NCI-H82 (cell line): ENCODE data around the gene SYNE1.
A peak's percentile ranks its signal among the peaks of the same experiment; 100 is the strongest.
"Not testable (repeated sequence)": the region's sequence is repeated elsewhere in the genome, so short reads cannot be mapped to it uniquely, and the experiment has no call there.

Experiments
- DNase-seq: peaks from one replicate; lab custom pipeline; 2025; lab: John Stamatoyannopoulos, UW

Gene SYNE1, protein sequence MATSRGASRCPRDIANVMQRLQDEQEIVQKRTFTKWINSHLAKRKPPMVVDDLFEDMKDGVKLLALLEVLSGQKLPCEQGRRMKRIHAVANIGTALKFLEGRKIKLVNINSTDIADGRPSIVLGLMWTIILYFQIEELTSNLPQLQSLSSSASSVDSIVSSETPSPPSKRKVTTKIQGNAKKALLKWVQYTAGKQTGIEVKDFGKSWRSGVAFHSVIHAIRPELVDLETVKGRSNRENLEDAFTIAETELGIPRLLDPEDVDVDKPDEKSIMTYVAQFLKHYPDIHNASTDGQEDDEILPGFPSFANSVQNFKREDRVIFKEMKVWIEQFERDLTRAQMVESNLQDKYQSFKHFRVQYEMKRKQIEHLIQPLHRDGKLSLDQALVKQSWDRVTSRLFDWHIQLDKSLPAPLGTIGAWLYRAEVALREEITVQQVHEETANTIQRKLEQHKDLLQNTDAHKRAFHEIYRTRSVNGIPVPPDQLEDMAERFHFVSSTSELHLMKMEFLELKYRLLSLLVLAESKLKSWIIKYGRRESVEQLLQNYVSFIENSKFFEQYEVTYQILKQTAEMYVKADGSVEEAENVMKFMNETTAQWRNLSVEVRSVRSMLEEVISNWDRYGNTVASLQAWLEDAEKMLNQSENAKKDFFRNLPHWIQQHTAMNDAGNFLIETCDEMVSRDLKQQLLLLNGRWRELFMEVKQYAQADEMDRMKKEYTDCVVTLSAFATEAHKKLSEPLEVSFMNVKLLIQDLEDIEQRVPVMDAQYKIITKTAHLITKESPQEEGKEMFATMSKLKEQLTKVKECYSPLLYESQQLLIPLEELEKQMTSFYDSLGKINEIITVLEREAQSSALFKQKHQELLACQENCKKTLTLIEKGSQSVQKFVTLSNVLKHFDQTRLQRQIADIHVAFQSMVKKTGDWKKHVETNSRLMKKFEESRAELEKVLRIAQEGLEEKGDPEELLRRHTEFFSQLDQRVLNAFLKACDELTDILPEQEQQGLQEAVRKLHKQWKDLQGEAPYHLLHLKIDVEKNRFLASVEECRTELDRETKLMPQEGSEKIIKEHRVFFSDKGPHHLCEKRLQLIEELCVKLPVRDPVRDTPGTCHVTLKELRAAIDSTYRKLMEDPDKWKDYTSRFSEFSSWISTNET (N-terminal part only)

DNA sequence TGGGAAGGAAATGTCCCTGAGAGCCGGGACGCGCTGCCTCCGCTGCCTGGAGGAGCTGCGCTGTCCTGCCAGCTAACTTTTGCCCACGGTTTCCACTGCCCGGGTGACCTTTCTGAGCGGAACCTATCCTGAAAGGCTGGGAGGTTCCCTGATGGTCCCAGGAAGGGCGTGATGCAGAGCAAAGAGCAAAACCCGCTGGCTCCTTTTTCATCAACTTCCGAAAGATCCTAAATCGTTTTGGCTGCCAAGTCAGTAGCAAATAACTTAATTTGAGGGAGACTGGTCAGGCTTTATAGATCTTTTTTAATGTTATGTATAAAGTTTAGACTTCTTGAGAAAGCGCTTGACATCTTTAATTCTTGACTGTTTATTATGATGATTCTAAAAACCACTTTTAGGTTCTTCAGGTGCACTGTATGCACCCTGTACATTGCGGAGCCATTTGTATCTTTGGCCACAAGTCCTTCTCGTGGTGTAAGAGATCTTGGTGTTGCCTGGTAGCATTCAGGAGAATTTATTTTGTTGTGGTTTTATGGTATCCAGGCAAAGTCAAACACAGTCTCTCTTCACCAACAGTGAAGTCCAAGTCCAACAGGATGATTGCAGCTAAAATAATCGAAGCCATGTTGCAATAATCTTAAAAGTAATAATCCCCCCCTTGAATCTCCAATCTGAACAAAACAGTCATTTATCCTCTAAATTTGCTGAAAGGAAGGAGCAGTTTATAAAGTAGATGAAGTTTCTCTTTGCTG is at the start of gene SYNE1:
TSS of gene SYNE1 (minus strand) at position 67 of the 752 bp plus-strand sequence. CDS start 9,031 bp downstream, outside the sequence.
- DNase-seq: no peak

DNA sequence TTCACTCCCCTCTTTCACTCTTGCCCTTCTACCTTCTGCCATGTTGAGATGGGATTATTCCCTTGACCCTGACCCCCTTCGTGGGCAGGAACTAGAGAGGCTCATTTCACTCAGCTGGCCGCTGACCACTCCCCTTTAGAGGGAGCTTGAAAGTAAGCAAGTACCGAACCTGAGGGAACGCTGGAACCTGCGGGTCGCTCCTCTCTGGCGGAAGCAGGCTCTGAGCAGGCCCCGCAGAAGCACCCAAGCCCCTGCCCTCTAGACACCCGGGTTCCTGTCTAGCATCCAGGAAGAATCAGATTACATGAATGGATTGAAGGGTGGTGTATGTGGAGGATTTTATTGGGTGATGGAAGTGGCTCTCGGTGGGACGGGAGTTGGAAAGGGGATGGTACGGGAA is 48.7 kb upstream of the SYNE1 start:
- DNase-seq: no peak

DNA sequence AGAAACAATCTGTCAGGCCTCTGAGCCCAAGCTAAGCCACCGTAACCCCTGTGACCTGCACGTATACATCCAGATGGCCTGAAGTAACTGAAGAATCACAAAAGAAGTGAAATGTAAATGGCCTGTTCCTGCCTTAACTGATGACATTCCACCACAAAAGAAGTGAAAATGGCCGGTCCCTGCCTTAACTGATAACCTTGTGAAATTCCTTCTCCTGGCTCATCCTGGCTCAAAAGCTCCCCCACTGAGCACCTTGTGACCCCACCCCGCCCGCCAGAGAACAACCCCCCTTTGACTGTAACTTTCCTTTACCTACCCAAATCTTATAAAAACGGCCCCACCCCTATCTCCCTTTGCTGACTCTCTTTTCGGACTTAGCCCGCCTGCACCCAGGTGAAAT is 45.8 kb upstream of the SYNE1 start:
- not testable (repeated sequence) for DNase-seq

DNA sequence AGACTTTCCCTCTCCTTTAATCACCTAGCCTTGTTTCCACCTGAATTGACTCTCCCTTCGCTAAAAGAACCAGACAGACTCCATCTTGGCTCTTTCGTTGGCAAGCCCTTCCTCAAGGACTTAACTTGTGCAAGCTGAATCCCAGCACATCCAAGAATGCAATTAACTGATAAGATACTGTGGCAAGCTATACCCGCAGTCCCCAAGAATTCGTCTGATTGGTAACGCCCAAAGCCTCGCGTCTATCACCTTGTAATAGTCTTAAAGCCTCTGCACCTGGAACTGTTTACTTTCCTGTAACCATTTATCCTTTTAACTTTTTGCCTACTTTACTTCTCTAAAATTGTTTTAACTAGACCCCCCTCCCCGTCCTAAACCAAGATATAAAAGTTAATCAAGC is 45.0 kb upstream of the SYNE1 start:
- DNase-seq: peak; percentile 11

DNA sequence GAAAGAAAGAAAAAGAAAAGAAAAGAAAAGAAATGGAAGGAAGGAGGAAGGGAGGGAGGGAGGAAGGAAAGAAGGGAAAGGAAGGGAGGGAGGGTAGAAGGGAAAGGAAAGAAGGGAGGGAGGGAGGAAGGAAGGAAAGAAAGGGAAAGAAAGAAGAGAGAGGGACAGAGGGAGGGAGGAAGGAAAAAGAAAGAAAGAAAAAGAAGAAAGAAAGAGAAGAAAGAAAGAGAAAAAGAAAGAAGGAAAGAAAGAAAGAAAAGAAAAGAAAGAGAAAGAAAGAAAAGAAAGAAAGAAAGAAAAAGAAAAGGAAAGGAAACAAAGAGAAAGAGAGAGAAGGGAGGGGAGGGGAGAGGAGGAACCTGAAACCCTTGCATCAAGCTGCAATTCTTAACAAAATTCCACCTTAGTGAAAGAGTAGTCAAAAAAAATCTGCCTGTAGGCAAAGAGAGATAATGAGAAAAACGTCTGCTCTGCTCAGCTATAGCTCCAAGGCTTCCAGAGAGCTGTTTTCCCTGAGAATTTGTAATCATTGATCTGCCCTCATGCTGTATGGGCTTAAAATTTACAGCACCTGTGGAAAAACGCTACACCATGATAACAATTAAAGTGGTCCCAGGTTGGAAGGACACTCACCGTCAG is 43.8 kb upstream of the SYNE1 start:
- DNase-seq: no peak

DNA sequence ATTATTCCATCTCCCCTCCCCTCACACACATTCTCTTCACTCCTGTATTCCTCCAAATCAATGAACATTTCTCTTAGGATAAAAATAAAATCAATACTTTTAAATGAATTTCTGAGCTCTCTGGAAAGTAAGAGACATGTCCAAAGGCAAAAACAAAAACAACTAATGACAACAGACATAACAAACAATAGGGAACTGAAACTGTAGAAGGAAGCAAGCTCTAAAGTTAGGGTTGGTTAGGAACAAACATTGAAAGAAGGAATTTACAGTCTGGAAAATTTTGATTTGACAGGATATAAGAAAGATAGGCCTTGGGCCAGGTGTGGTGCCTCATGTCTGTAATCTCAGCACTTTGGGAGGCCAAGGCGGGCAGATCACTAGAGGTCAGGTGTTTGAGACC is 43.0 kb upstream of the SYNE1 start:
- no peak for DNase-seq

DNA sequence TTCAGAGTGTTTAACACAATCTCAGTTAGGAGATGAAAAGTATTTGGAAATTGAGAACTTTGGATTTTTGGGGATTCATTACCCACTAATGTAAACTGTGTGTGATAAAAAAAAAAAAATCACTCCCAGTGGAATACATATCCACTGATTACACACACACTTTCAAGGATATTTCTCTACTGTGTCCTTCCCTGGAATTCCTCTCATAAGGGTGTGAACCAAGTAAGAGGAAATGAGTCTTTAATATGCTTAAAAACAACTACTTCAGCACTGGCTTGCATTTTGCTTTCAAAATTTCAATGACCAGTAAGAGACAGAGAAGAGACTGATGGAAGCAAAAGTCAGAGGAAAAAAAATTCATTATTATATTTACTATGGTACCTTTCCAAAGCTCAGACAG is 36.1 kb upstream of the SYNE1 start:
- DNase-seq: no peak

DNA sequence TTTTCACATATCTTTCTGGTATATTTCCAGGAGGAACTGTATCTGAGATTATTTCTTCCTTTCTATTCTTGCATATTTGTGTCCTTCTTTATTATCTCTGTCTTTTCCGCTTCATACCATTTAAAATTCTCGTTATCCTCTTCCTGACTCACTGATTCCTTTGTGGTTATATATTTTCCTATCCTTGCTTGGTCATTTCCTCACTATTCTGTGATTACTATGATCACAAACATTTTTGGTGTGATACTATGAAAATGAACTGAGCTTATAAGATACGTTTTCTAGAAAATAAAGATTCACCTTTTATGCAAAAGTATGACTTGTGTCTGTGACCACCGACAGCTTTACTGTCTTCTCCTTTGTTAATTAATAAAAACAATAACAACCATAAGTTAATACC is 34.0 kb upstream of the SYNE1 start:
- no peak for DNase-seq

DNA sequence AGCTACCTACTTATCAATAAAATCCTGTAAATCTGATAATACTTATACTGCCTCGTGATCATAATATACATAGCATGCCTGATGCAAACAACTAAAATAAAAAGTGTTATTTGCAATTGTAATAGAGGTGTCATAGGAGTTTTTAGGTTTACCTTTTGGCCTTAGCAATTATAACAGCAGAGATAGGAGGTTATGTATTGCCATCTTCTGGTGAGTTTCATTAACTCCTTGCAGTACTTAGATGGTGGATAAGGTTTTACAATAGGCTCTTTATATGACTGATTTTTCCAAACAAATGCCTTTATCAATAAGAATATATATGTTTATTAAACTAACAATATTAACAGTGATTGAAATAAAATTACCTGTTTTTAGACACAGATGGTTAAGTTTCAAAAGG is 32.7 kb upstream of the SYNE1 start:
- peak; percentile 60 for DNase-seq

DNA sequence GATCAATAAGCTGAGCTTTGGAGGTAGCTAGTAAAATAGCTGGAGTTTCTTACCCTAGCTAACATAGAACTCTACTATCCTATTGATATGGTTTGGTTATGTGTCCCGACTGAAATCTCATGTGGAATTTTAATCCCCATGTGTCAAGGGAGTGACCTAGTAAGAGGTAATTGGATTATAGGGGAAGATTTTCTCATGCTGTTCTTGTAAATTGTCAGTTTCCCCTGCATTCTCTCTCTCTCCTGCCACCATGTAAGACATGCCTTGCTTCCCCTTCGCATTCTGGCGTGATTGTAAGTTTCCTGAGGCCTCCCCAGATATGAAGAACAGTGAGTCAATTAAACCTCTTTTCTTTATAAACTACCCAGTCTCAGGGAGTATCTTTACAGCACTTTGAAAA is 24.6 kb upstream of the SYNE1 start:
- DNase-seq: peak; percentile 84

DNA sequence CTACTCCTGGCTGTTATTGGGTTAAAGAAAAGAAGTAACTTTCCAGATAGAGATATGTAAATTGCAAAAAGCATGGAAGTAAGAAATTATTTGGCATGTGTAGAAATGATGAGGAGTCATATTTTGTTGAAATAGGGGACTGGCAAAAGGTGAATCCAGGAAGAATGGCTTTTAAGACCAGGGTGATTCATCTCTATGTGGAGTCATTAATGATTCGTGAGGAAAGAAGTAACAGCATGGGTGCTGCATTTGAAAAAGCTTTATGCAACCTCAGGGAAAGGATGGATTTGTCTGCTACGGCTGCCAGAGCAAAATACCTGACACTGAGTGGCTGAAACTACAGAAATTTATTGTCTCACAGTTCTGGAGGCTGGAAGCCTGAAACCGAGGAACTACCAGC is 14.8 kb upstream of the SYNE1 start:
- no peak for DNase-seq

DNA sequence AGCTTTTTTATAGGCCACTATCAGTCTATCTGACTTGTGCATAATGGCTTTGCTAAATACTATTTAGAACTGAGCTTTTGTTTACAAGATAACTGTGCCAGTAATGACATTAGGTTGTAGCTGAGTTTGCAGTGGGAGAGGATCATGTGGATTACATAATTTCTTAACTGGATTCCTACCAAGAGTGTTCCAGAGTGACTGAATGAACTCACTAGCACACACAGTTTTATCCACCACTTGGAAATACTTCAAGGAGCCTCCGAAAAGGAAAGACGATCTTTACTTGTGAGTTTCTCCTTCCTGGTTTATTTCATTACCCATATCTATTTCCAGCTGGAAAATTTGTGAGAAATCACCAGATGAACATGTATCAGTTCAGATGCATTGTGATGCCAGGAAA is 10.9 kb upstream of the SYNE1 start:
- DNase-seq: peak; percentile 83

DNA sequence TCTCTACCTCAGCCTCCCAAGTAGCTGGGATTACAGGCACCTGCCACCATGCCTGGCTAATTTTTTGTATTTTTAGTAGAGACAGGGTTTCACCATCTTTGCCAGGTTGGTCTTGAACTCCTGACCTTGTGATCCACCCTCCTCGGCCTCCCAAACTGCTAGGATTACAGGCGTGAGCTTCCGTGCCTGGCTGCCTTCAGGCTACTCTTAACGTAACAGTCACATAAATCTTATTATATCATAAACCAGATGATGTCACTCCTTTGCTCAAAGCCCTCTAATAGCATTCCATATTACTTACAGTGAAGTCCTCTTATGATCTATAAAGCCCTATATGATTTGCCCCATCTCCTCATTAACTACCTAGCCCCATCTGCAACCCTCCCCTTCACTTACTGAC is 9.6 kb upstream of the SYNE1 start:
- not testable (repeated sequence) for DNase-seq

DNA sequence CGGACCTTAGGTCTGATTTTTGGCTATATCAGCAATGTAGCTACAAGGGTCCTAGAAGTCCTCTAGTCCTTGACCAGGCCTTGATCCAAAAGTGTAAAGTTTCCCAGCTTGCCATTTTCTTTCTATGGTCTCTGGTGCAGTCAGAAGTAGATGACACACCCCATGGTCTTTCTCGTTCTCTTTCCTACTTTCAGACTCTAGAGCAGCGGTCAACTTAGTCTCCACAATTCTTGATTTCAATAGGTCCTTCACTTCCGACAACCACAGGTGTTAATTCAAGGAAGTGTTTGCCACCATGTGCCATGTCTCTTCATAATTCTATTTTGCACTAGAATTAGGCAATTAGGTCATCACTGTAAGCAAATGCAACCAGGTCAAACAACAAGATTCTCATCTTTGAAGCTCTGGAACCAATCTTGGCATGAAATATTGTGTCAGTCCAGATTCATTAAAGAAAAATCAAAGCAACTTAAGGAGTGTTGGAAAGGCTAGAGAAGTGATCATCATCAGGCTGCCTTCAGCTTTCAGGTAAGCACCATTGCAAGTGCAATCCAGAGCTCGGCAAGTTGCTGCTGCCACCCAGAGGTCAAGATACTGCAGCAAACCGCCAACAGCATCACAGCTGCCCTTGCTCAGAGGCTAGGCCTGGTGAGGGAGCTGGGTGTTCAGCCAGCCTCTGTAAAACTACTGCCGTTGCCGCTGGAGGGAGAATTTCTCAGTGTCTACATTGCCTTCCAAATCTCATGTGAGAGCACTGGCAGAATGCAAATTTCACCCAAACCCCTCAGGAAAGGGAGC is 5.6 kb upstream of the SYNE1 start:
- peak; percentile 74 for DNase-seq

DNA sequence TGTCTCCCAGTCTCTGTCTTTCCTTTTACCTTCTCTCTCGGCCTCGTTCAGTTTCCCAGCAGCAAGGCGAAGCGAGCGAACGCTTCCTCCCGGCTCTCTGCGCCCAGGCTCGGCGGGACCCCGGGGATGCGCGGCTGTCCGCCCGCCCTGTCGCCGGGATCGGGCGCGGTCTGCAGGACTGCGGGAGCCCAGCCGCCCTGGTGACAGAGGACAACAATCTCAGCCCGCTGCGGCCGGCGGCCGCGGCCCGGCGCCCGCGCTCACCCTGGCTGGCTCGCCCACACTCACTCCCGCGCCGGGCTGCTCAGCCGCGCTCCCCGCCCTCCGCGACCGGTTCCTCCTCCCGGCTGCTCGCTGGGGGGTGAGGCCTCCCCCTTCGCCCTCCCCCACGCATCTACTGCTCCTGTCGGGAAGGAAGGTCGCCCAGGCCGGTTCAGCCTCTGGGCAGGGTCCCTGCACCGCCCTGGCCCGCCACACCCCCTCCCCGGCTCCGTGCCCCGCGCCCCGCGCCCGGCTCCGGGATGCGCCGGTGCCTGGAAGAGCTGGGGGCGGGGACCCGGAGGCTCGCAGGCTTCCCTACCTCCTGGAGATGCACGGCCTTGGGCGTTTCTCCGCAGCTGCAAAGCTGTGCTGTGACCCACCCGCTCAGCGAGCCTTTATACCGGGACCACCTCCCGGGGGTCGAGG is 410 bp downstream of the SYNE1 start:
- peak; percentile 13 for DNase-seq

DNA sequence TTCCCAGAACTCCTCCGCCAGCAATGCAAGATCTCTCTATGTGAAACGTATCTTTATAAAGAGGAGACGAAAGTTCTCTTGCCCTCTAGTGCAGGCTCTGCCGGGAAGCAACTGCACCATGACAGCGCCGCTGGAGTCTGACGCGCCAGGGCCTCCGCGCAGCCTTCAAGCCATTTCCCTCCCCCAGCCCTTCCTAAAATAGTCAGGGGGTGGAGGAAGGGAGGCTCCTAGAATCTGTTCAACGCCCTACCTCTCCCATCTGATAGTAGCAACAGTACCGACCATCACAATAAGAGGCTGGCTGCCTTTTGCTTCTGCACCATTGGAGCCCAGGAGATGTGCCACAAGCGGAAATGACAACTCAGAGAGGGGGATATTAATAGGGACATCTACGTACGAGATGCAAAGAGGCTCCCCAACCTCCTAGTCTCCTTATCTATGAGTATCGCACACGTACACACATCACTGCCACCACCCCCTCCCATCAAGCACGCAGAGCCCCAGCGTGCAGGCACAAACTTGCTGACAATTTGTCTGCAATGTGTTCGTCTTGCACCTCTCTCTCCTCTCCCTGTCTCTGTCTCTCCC is 1.0 kb downstream of the SYNE1 start:
- no peak for DNase-seq

DNA sequence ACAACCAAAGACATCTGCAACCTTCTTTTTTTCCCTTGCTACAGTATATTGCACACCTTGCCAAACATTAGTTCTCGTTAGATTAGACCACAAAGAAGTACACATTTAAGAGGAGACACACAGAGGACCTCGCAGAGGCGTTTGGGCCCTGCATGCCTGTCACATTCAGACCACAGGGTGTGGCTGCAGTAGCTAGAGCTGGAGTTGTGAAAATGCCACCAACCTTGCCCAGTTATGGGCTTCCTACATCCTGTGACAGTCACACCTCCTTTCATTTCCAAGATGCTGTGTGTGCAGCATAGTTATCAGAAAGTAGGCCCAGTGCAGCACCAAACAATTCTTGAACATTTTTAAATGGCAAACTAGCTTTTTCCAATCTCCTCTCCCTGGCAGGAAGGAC is 2.4 kb downstream of the SYNE1 start:
- DNase-seq: no peak

DNA sequence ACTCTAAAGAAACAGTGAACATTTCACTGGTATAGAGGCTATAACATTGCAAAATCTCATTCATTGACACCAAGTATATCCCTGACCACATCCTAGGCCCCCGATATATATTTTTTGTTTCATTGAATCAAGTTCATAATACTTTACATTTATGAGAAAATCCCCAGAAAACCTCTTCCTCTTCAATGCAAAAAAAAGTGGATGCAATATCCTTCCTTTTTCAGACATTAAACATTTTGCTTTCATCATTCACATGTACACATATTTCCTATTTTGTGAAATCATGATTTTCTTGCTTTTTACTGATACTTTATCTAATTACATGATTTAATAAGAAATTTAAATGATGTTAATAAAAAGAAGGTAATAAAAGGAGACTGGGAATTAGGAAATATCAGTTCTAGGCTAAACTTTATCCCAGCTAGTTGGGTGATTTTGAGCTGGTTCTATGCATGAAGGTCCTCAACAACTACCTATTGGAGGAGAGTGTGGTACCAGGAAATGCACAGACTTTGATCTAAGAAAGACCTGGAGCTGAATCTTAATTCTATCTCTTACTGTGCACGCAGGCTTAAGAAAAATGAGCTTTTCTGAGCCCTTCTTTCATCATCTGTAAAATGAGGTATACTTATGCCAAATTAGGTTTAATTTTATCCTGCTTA is 4.9 kb downstream of the SYNE1 start:
- no peak for DNase-seq

DNA sequence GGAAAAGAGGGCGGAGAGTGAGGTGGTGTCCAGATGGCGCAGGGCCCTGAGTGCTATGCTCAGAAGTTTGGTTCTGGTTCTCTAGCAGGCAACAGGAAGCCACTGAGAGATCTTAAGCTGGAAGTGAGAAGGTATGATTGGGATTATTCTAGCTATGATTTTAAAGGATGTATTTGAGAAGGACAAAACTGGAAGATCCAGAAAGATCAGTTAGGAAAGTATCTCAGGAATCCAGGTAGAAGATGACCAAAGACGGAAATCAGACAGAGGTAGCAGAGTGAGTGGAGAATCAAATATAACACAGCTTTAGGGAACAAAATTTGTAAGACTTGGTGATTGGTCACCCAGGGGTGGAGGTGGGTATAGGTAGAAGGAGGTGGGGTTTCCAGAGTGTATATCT is 5.8 kb downstream of the SYNE1 start:
- DNase-seq: no peak
